ENCODE measurements around the gene HSPB7.
A peak's percentile ranks its signal among the peaks of the same experiment; 100 is the strongest.

Gene HSPB7

DNA sequence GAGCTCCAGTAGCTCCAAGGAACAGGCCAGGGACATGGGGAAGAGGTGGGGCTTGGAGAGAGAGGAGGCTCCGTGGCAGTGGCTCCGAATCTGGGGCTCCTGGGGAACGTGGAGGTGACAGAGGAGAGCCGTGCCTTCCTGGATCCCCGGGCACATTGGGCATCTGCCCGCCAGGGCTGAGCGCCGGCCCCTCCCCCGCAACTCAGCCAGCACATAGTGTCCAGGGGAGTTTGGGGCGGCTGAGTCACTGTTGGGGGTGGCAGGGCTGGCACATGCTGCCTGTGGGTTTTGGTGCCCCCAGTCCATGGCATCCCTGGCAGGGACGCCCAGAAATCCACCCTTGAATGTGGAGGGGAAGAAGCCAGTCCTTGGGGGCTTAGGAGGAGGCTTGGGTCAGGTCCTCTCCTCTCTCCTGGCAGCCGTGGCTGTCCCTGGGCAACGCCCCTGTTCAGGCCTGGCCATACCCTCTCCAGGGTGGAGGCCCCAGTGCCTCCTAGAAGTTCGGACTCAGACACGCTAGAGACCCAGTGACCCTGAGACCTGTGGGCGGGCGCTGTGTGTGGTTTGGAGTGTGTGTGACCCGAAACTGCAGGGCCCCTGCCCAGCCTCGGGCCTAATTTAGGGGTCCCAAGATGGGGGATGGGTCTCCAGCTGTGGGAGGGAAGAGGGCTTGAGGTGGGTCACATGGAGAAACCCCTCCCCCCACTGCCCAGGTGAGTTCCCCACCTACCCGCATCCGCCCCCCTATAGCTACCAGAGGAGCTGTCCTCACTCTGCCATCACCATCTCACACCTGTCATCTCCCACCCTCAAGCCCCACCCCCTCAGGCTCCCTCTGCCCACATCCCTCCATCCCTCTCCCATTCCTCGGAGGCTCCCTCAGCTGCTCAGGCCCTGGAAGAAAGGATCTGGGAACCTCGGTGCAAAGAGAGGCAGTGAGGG is 1.6 kb downstream of the HSPB7 start:
- H3K27ac ChIP-seq (ENCODE audit: low read depth, low read length): peak overlapping the region; percentile 93
- peaks cover 0 to 8% (median 0%) of the 10 kb centered on the region in 5 donors for H3K27me3 ChIP-seq (ENCODE audit: control insufficient read depth in 5 of 5, insufficient read depth in 4 of 5, low read length in 5 of 5)
- H3K4me3 ChIP-seq (ENCODE audit: low read depth in 1 of 5, low read length in 5 of 5): peak overlapping the region; percentile 53 to 85 (median 55)
- H3K9me3 ChIP-seq (ENCODE audit: control insufficient read depth in 5 of 5, low read length in 5 of 5): no peaks in the 10 kb centered on the region
- peaks cover 0 to 83% (median 67%) of the 10 kb centered on the region in 5 donors for H3K4me1 ChIP-seq (ENCODE audit: control insufficient read depth in 5 of 5, insufficient read depth in 5 of 5, low read length in 5 of 5)
- peaks cover 0 to 4% (median 0%) of the 10 kb centered on the region in 5 donors for H3K36me3 ChIP-seq (ENCODE audit: control insufficient read depth in 5 of 5, insufficient read depth in 5 of 5, low read length in 5 of 5)
- peak overlapping the region; percentile 33 to 78 (median 51) for H3K9ac ChIP-seq (ENCODE audit: low read length in 5 of 5)

DNA sequence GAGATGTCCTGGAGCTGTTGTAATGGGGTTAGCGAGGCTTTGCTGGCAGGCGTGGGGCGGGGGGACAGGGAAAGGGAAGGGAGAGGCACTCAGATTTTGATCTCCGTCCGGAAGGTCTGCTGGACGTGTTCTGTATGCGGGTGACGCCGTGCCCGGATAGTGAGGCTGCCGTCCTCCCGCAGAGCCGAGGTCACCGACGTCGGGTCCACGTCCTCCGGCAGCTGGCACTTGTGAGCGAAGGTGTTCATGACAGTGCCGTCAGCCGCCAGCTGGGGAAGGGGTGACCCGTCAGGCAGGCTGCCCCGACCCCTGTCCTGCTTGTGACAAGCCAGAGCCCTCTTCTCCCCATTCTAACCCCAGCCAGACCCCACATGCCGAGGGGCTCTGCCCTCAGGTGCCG is 2.4 kb downstream of the HSPB7 start:
- H3K27ac ChIP-seq (ENCODE audit: low read depth, low read length): peak overlapping the region; percentile 93
- H3K4me1 ChIP-seq (ENCODE audit: control insufficient read depth in 5 of 5, insufficient read depth in 5 of 5, low read length in 5 of 5): peaks cover 0 to 83% (median 67%) of the 10 kb centered on the region in 5 donors
- peak overlapping the region in 1 of 5 donors; percentile 78 for H3K9ac ChIP-seq (ENCODE audit: low read length in 5 of 5)
- peak overlapping the region in 2 of 5 donors; percentile 65 to 85 for H3K4me3 ChIP-seq (ENCODE audit: low read depth in 1 of 5, low read length in 5 of 5)
- H3K36me3 ChIP-seq (ENCODE audit: control insufficient read depth in 5 of 5, insufficient read depth in 5 of 5, low read length in 5 of 5): peaks cover 0 to 4% (median 0%) of the 10 kb centered on the region in 5 donors
- H3K9me3 ChIP-seq (ENCODE audit: control insufficient read depth in 5 of 5, low read length in 5 of 5): no peaks in the 10 kb centered on the region
- H3K27me3 ChIP-seq (ENCODE audit: control insufficient read depth in 5 of 5, insufficient read depth in 4 of 5, low read length in 5 of 5): peaks cover 0 to 8% (median 0%) of the 10 kb centered on the region in 5 donors

DNA sequence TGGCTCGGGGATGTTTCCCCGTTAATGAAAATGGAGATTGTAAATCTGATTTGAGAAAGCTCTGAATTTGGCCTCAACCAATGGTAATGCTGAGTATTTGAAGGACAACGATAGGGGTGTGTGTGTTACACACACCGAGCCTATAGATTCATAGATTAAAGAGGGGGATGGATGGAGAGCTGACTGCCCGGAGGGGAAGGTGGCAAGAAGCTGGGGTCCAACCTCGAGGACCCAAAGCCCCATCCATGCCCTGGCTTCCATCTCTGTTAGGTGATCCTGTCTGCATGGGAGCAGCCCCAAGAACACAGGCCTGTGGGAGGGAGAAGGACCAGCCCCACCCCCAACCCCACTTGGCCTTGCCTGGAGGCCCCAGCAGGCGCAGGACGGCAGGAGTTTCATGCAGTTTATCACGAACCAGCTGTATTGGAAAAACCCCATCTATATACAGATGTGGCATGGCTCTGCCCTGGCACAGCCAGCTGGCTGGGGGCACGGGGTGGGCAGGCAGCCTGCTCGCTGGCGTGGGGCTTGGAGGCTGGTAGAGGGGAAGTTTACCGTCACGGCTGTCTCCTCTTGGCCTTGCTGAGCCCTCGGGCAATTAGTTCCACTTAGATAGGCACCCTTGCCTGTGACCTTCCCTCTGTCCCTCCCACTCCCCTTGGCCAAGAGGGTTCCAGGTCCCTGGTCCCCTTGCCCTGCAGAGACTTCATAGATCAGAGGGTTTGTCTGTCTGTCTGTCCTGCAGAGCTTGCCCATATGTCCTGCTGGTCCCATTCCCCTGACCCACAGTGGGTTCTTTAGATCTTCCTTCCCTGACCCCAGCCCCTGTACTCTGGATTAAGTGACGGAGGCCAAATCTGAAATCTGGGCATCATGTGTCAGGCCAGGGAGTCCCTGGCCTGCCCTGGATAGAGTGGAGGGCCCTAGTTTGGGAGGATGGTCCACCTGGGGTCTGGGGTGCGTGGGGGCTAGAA is 3.0 kb downstream of the HSPB7 start:
- Histone ChIP-seq H3K9ac (ENCODE audit: low read length in 5 of 5) (peak overlapping the region in 4 of 5 donors; percentile 30 to 78 (median 44)), H3K9me3 (ENCODE audit: control insufficient read depth in 5 of 5, low read length in 5 of 5) (no peaks in the 10 kb centered on the region), H3K36me3 (ENCODE audit: control insufficient read depth in 5 of 5, insufficient read depth in 5 of 5, low read length in 5 of 5) (peaks cover 0 to 4% (median 0%) of the 10 kb centered on the region in 5 donors), H3K4me1 (ENCODE audit: control insufficient read depth in 5 of 5, insufficient read depth in 5 of 5, low read length in 5 of 5) (peaks cover 0 to 77% (median 61%) of the 10 kb centered on the region in 5 donors), H3K4me3 (ENCODE audit: low read depth in 1 of 5, low read length in 5 of 5) (peak overlapping the region in 1 of 5 donors; percentile 65), H3K27ac (ENCODE audit: low read depth, low read length) (peak overlapping the region; percentile 93), H3K27me3 (ENCODE audit: control insufficient read depth in 5 of 5, insufficient read depth in 4 of 5, low read length in 5 of 5) (peaks cover 0 to 8% (median 0%) of the 10 kb centered on the region in 5 donors)

DNA sequence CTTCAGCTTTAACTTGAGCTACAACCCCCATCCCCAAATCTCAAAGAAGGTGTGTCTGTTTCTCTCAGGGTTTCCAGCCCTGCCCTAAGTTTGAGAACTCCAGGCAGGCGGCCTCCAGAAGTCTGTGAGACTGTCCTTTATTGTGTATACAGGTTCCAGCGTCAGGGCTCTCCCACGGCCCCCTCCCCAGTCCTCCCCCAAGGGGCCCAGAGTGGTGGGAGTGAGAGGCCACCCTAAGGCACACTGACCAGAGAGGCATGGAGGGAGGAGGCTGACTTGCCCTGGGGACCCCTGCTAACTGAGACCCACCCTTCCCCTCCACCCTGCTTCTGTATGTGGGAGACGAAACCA is 4.0 kb downstream of the HSPB7 start:
- Histone ChIP-seq H3K9me3 (ENCODE audit: control insufficient read depth in 5 of 5, low read length in 5 of 5) (no peaks in the 10 kb centered on the region), H3K27me3 (ENCODE audit: control insufficient read depth in 5 of 5, insufficient read depth in 4 of 5, low read length in 5 of 5) (peaks cover 0 to 8% (median 0%) of the 10 kb centered on the region in 5 donors), H3K4me3 (ENCODE audit: low read depth in 1 of 5, low read length in 5 of 5) (no peak overlapping the region), H3K9ac (ENCODE audit: low read length in 5 of 5) (peak overlapping the region in 1 of 5 donors; percentile 35), H3K4me1 (ENCODE audit: control insufficient read depth in 5 of 5, insufficient read depth in 5 of 5, low read length in 5 of 5) (peaks cover 0 to 69% (median 54%) of the 10 kb centered on the region in 5 donors), H3K36me3 (ENCODE audit: control insufficient read depth in 5 of 5, insufficient read depth in 5 of 5, low read length in 5 of 5) (peaks cover 0 to 4% (median 0%) of the 10 kb centered on the region in 5 donors), H3K27ac (ENCODE audit: low read depth, low read length) (peak overlapping the region; percentile 93)

DNA sequence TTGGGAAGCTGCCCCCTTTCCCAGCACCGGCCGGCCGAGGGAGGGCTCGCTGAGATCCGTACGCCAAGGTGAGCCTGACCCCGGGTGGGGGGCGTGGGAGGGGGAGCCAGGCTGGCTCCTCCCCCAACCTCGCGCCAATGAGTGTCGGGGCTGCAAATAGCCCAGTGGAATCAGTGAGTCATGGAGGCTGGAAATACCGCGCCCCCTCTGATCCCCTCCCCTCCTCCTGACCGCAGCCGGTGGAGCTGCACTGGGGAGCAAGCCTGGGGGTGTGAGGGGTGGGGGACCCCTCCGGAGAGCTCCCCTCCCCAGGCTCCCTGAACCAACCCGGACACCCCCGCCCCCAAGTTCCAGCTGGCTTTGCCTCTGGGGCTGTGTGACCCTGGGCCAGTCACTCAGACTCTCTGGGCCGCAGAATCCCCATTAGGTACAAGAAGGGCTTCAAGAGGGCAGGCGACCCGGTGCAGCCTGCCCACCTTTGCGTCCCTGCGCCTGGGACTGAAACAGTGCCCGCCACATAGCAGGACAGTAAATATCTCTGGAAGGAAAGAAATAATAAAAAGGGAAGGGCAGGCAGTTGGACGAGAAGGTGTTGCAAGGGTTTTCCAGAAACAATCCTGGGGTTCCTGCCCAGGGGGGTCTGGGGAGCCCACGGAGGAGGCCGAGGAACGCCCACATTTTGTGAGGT is 4.5 kb downstream of the HSPB7 start:
- peaks cover 0 to 4% (median 0%) of the 10 kb centered on the region in 5 donors for H3K36me3 ChIP-seq (ENCODE audit: control insufficient read depth in 5 of 5, insufficient read depth in 5 of 5, low read length in 5 of 5)
- H3K9ac ChIP-seq (ENCODE audit: low read length in 5 of 5): peak overlapping the region in 2 of 5 donors; percentile 7 to 35
- peak overlapping the region in 1 of 5 donors; percentile 45 for H3K4me3 ChIP-seq (ENCODE audit: low read depth in 1 of 5, low read length in 5 of 5)
- no peaks in the 10 kb centered on the region for H3K9me3 ChIP-seq (ENCODE audit: control insufficient read depth in 5 of 5, low read length in 5 of 5)
- peaks cover 0 to 8% (median 0%) of the 10 kb centered on the region in 5 donors for H3K27me3 ChIP-seq (ENCODE audit: control insufficient read depth in 5 of 5, insufficient read depth in 4 of 5, low read length in 5 of 5)
- H3K4me1 ChIP-seq (ENCODE audit: control insufficient read depth in 5 of 5, insufficient read depth in 5 of 5, low read length in 5 of 5): peaks cover 0 to 63% (median 49%) of the 10 kb centered on the region in 5 donors
- peak overlapping the region; percentile 93 for H3K27ac ChIP-seq (ENCODE audit: low read depth, low read length)

DNA sequence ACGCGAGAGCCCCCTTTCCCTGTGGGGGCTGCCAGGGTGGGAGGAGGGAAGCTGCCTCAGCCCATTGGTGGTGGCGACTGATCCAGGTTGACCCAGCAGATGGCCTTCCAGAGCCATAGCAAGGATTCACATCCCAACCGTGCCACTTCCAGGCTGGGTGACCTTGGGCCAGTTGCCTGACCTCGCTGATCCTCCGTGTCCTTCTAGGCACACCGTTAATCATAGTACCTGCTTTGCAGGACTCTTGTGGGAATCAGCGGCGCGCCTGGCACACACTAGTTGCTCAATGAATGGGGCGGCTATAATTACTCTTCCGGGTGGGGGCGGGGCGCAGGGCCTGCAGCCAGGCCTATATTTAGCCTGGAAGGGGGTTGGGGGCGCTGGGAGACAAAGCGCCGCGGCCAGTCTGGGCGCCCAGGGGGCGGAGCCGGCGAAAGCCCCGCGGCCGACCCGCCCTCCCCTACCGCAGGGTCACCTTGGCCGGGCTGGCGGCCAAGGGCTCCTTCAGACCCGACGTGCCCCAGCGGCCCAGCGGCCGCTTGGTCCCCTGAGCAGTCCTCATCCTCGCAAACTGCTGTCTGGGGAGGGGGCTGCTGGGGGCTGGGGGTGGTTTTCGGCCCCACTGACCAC is 5.1 kb downstream of the HSPB7 start:
- Histone ChIP-seq H3K4me3 (ENCODE audit: low read depth in 1 of 5, low read length in 5 of 5) (peak overlapping the region in 2 of 5 donors; percentile 39 to 45), H3K27ac (ENCODE audit: low read depth, low read length) (peak overlapping the region; percentile 93), H3K9ac (ENCODE audit: low read length in 5 of 5) (peak overlapping the region in 1 of 5 donors; percentile 42), H3K4me1 (ENCODE audit: control insufficient read depth in 5 of 5, insufficient read depth in 5 of 5, low read length in 5 of 5) (peaks cover 0 to 57% (median 45%) of the 10 kb centered on the region in 5 donors), H3K36me3 (ENCODE audit: control insufficient read depth in 5 of 5, insufficient read depth in 5 of 5, low read length in 5 of 5) (peaks cover 0 to 4% (median 0%) of the 10 kb centered on the region in 5 donors), H3K9me3 (ENCODE audit: control insufficient read depth in 5 of 5, low read length in 5 of 5) (no peaks in the 10 kb centered on the region), H3K27me3 (ENCODE audit: control insufficient read depth in 5 of 5, insufficient read depth in 4 of 5, low read length in 5 of 5) (peaks cover 0 to 8% (median 0%) of the 10 kb centered on the region in 5 donors)

DNA sequence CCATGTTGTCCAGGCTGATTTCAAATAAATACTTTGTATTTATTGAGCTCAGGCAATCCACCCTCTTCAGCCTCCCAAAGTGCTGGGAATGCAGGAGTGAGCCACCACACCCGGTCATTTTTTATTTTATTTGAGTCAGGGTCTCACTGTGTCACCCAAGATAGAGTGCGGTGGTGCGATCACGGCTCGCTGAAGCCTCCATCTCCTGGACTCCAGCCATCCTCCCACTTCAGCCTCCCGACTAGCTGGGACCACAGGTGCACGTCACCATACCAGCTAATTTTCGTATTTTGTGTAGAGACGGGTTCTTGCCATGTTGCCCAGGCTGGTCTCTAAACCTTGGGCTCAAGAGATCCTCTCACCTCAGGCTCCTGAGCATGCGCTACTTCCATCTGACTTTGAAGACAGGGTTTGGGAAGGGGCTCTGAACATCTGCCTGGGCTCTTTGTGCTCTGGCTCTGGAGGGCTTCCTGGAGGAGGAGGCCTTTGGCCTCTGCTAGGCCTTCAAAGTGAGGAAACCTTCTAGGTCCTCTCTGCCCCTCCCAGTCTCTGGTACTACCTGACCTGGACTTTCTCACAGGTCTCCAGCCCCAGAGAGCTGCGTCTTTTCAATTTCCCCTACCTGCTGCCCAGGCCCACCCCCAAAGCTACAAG is 5.8 kb downstream of the HSPB7 start:
- no peak overlapping the region for H3K9ac ChIP-seq (ENCODE audit: low read length in 5 of 5)
- H3K27ac ChIP-seq (ENCODE audit: low read depth, low read length): no peak overlapping the region
- peaks cover 0 to 50% (median 39%) of the 10 kb centered on the region in 5 donors for H3K4me1 ChIP-seq (ENCODE audit: control insufficient read depth in 5 of 5, insufficient read depth in 5 of 5, low read length in 5 of 5)
- H3K36me3 ChIP-seq (ENCODE audit: control insufficient read depth in 5 of 5, insufficient read depth in 5 of 5, low read length in 5 of 5): peaks cover 0 to 4% (median 0%) of the 10 kb centered on the region in 5 donors
- H3K27me3 ChIP-seq (ENCODE audit: control insufficient read depth in 5 of 5, insufficient read depth in 4 of 5, low read length in 5 of 5): peaks cover 0 to 8% (median 0%) of the 10 kb centered on the region in 5 donors
- H3K4me3 ChIP-seq (ENCODE audit: low read depth in 1 of 5, low read length in 5 of 5): peak overlapping the region in 1 of 5 donors; percentile 45
- H3K9me3 ChIP-seq (ENCODE audit: control insufficient read depth in 5 of 5, low read length in 5 of 5): no peaks in the 10 kb centered on the region

DNA sequence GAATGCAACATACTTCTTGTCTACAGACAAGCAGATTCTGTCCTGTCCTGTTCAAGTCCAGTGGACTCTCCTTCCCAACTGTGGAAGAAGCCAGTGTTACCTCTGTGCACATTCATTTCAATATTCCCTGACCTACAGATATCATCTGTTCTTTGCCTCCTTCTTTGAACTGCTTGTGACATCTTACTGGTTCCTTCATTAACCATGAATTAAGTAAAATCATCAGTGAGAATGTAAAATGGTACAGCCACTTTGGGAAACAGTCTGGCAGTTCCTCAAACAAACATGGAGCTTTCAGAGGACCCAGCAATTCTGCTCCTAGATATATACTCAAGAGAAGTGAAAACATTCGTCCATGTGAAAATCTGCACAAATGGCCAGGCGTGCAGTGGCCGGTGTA is 7.0 kb downstream of the HSPB7 start:
- peaks cover 0 to 39% (median 27%) of the 10 kb centered on the region in 5 donors for H3K4me1 ChIP-seq (ENCODE audit: control insufficient read depth in 5 of 5, insufficient read depth in 5 of 5, low read length in 5 of 5)
- peaks cover 0 to 4% (median 0%) of the 10 kb centered on the region in 5 donors for H3K36me3 ChIP-seq (ENCODE audit: control insufficient read depth in 5 of 5, insufficient read depth in 5 of 5, low read length in 5 of 5)
- H3K9ac ChIP-seq (ENCODE audit: low read length in 5 of 5): no peak overlapping the region
- no peak overlapping the region for H3K4me3 ChIP-seq (ENCODE audit: low read depth in 1 of 5, low read length in 5 of 5)
- H3K27me3 ChIP-seq (ENCODE audit: control insufficient read depth in 5 of 5, insufficient read depth in 4 of 5, low read length in 5 of 5): peaks cover 0 to 8% (median 0%) of the 10 kb centered on the region in 5 donors
- H3K9me3 ChIP-seq (ENCODE audit: control insufficient read depth in 5 of 5, low read length in 5 of 5): no peaks in the 10 kb centered on the region
- no peak overlapping the region for H3K27ac ChIP-seq (ENCODE audit: low read depth, low read length)

Data from subcutaneous abdominal adipose tissue (tissue), 5 donors.